ENCODE data around the gene EHMT2. TPM values are rescaled to one million over a fixed set of nuclear protein-coding genes. Genes with fewer than 3 reads are reported as not detected.

The EHMT2 gene
- total and polyA plus RNA-seq, 2 of the 4 experiments (the other 2 are of a cell fraction), result 38.0 to 51.2 TPM

DNA sequence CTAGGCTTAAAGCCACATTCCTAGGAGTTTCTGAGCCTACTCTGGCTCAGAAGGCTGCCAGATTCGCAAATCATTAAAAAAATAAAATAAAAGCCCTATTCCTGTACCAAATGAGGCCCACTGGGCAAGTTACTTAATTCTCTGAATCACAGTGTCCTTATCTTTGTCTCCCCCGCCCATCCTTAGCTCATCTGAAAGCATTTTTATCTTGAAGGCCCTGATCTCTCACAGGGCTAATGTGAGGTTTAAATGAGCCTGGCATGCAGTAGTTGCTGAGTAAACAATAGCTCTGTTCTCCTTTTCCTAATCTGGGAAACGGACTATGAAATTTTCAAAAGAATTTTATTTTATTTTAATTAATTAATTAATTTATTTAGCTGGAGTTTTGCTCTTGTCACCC lies 6.5 kb upstream of the EHMT2 start:
- Histone ChIP-seq H3K23ac (ENCODE audit: low read depth, low read length) (no peak overlapping the region), H2BK120ac (ENCODE audit: low read depth, low read length) (no peak overlapping the region), H2AK9ac (replicated peaks; ENCODE audit: low read depth, low read length, poor library complexity) (no peak overlapping the region), H3K4ac (ENCODE audit: low read depth, low read length) (no peak overlapping the region), H3K9me1 (ENCODE audit: insufficient read depth, low read length) (peaks cover 9% of the 10 kb centered on the region; the same call in 1 of the 2 replicates), H2BK5ac (ENCODE audit: low read depth, low read length, poor library complexity, severe bottlenecking) (no peak overlapping the region), H3K4me1 (ENCODE audit: control insufficient read depth, insufficient read depth, low read length) (peaks cover 9% of the 10 kb centered on the region), H3K27me3 (ENCODE audit: control insufficient read depth, insufficient read depth, low read length) (no peaks in the 10 kb centered on the region), H2BK20ac (ENCODE audit: low read depth, low read length) (no peak overlapping the region), H4K5ac (ENCODE audit: low read depth, low read length) (no peak overlapping the region), H2AK5ac (ENCODE audit: low read depth, low read length) (no peak overlapping the region), H2BK15ac (ENCODE audit: low read depth, low read length) (no peak overlapping the region), H3K27ac (ENCODE audit: insufficient read depth, low read length) (no peak overlapping the region), H3K4me2 (ENCODE audit: low read depth, low read length) (no peak overlapping the region), H3K9me3 (ENCODE audit: control insufficient read depth, insufficient read depth, low read length) (no peaks in the 10 kb centered on the region), H4K8ac (ENCODE audit: low read depth in 2 of 2, low read length in 2 of 2) (no peak overlapping the region), H3K56ac (ENCODE audit: extremely low read depth, insufficient read depth, low read length) (no peak overlapping the region), H3K79me1 (ENCODE audit: low read depth in 1 of 2, low read length in 2 of 2) (peaks cover 0 to 23% of the 10 kb centered on the region in 2 experiments; a peak in 2 of 4 replicates), H4K20me1 (ENCODE audit: insufficient read depth, low read length) (no peaks in the 10 kb centered on the region; the same call in 1 of the 2 replicates), H3K36me3 (ENCODE audit: control insufficient read depth, insufficient read depth, low read length) (0 out of 2 replicates have a peak, but pooled peaks cover 3% of the 10 kb centered on the region), H2AFZ (replicated peaks; ENCODE audit: low read length, poor library complexity) (no peak overlapping the region), H4K91ac (ENCODE audit: insufficient read depth, low read depth, low read length) (no peak overlapping the region), H3K14ac (replicated peaks; ENCODE audit: low read depth, low read length) (no peak overlapping the region), H3K18ac (ENCODE audit: low read depth, low read length) (no peak overlapping the region), H3K9ac (ENCODE audit: low read depth, low read length) (no peak overlapping the region), H3K4me3 (ENCODE audit: insufficient read depth, low read depth, low read length) (no peak overlapping the region)
- ChIA-PET CTCF (no interaction called here), POLR2A (ENCODE audit: unreplicated experiment) (no interaction called here)
- no TSS peak for BruUV-seq (replicated peaks)
- 67% methylated on average over 1 of the region's 3 CpGs; no CpG with 5 or more reads in 1 of the 2 experiments for WGBS, 2 experiments (ENCODE audit: extremely low coverage in 2 of 2, insufficient read length in 1 of 2)
- dilution Hi-C loops (cut with HindIII; ENCODE audit: low sequenced_read_pairs, unreplicated experiment), result no loop called here
- DNase-seq, result peak; percentile 22
- intact Hi-C loops (cut with micrococcal nuclease), result loop anchor here (2.0 to 5.0 kb wide), 2 partner anchors 211 to 248 kb away; partner anchors contain the start of genes PPT2 and PRRT1
- TF ChIP-seq NFE2L2 (IDR thresholded peaks at IDR 0.05; ENCODE audit: low read depth, low read length) (no peak), MAFK (IDR thresholded peaks at IDR 0.05; ENCODE audit: low read depth, low read length) (no peak), POLR2A (IDR thresholded peaks at IDR 0.05; ENCODE audit: low read depth, low read length) (no peak), MXI1 (IDR thresholded peaks at IDR 0.05; ENCODE audit: borderline replicate concordance, low read depth, low read length) (no peak)
- in situ Hi-C loops (cut with MboI; ENCODE audit: low sequenced_read_pairs), result no loop called here
- no peak for ATAC-seq (ENCODE audit: low read depth)
